Progenitor cell of endocrine pancreas (in vitro differentiated cells): ENCODE measurements around the gene SNX30. TPM values are rescaled to one million over a fixed set of nuclear protein-coding genes. Genes with fewer than 3 reads are reported as not detected.

Experiments
- DNase-seq: peaks from one replicate; pipeline ENCODE4 v3.0.0; 2021; ENCODE audit warnings: low spot score; ENCODE audit not compliant: unreplicated experiment
- H3K27ac Mint-ChIP-seq: 2 replicates; pipeline ENCODE4 v1.8.0; 2021; ENCODE audit warnings: mild to moderate bottlenecking, moderate library complexity, mixed read lengths
- H3K27me3 Mint-ChIP-seq: 2 replicates; pipeline ENCODE4 v1.8.0; 2021; ENCODE audit warnings: mixed read lengths
- H3K36me3 Mint-ChIP-seq: 2 replicates; pipeline ENCODE4 v1.8.0; 2022; ENCODE audit warnings: mixed read lengths; ENCODE audit not compliant: insufficient read depth
- H3K4me1 Mint-ChIP-seq: 2 replicates; pipeline ENCODE4 v1.8.0; 2021; ENCODE audit warnings: low read depth, mixed read lengths
- H3K4me3 Mint-ChIP-seq: 2 replicates; pipeline ENCODE4 v1.8.0; 2021; ENCODE audit warnings: low read depth, mild to moderate bottlenecking, moderate library complexity, mixed read lengths
- H3K9me3 Mint-ChIP-seq: 2 replicates; pipeline ENCODE4 v1.8.0; 2021; ENCODE audit warnings: low read depth, mixed read lengths
- CTCF ChIP-seq: fragments of 200-600 bp; sonication (generic); IDR thresholded peaks from one replicate; pipeline ENCODE4 v1.5.0; 2021; ENCODE audit warnings: antibody characterized with exemption, mild to moderate bottlenecking; ENCODE audit not compliant: unreplicated experiment
- total RNA-seq: library from RNA; stranded (reverse); gene quantifications from 2 replicates; pipeline ENCODE4 v1.2.1, GENCODE V29; 2021

Gene SNX30
- total RNA-seq, 1 donor from 2014 or later, result 13.4 TPM

- no peak for DNase-seq
- Mint-ChIP-seq H3K27me3 (no peaks in the 10 kb centered on the region), H3K27ac (no peak overlapping the region), H3K36me3 (no peaks in the 10 kb centered on the region), H3K9me3 (no peaks in the 10 kb centered on the region), H3K4me1 (no peaks in the 10 kb centered on the region), H3K4me3 (no peak overlapping the region)
- TF ChIP-seq CTCF, result no peak
These were observed 24.6 kb upstream of the SNX30 start for GRCh38 chr9:112725961-112726360.

DNA sequence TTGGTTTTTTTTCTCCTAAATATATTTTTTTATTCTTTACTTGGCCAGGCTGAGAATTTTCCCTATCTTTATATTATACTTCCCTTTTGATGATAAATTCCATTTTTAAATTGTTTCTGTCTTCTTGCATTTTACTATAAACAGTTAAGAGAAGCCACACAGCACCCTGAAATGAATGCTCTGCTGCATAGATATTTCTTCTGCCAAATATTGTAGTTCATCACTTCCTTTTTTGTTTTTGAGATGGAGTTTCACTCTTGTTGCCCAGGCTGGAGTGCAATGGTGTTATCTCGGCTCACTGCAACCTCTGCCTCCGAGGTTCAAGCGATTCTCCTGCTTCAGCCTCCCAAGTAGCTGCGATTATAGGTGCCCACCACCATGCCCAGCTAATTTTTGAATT lies 24.1 kb upstream of the SNX30 start:
- Mint-ChIP-seq H3K36me3 (no peaks in the 10 kb centered on the region), H3K4me3 (no peak overlapping the region), H3K27ac (no peak overlapping the region), H3K4me1 (no peaks in the 10 kb centered on the region), H3K9me3 (no peaks in the 10 kb centered on the region), H3K27me3 (no peaks in the 10 kb centered on the region)
- TF ChIP-seq CTCF, result no peak
- DNase-seq, result no peak

DNA sequence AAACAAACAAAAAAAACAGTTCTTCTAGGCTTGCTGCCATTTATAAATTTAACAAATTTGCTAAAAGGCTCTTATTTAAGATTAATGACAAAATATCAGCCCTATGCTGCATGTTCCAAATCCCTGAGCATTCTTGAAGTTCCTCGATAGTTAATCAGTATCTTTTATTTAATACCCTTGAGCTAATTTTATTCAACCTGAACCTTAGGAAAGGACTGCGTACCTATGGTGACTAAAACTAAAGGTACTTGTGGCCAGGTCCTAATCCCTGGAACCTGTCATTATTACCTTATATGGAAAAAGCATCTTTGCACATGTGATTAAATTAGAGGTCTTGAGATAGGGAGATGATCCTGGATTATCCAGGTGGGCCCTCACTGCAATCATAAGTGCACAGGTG lies 22.2 kb upstream of the SNX30 start:
- H3K9me3 Mint-ChIP-seq, result no peaks in the 10 kb centered on the region
- H3K27ac Mint-ChIP-seq, result no peak overlapping the region
- no peak overlapping the region for H3K4me3 Mint-ChIP-seq
- no peak for DNase-seq
- no peaks in the 10 kb centered on the region for H3K27me3 Mint-ChIP-seq
- H3K4me1 Mint-ChIP-seq, result no peaks in the 10 kb centered on the region
- no peak for TF ChIP-seq CTCF
- H3K36me3 Mint-ChIP-seq, result no peaks in the 10 kb centered on the region

DNA sequence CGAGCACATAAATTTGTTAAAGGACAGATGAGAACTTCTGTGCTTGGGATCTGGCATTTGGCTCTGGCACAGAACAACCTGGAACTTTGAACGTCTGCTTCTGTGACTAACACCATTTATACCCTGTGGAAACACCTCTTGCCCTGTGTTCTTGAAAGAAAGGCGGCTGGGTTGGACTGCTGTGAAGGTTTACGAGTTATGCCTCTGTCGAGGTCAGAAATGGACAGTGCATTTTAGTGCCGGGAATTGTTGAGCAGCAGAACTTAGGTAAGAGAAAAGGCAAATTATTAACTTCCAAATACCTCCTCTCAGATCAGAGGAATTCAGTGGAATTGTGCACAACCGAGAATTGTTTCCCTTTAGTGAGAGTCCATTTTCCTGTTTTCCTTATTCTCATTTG lies 18.6 kb upstream of the SNX30 start:
- no peak for TF ChIP-seq CTCF

DNA sequence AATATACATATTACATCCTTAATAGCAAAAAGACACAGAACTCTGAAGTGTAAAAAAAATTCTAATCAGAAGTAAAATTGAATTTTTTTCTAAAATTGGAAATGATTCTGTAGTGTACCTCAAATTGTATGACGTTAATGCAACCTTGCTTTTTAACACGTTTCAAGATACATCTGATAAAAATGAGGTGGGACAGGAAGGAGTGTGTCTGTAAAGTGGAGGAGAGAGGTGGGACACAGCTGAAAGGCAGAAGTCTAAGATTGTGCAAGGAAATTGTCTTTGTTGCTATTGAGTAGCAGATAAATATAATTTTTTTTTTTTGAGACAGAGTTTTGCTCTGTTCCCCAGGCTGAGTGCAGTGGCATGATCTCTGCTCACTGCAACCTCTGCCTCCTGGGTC lies 15.7 kb upstream of the SNX30 start:
- H3K36me3 Mint-ChIP-seq, result no peaks in the 10 kb centered on the region
- H3K4me1 Mint-ChIP-seq, result no peaks in the 10 kb centered on the region
- no peak overlapping the region for H3K4me3 Mint-ChIP-seq
- no peak overlapping the region for H3K27ac Mint-ChIP-seq
- H3K27me3 Mint-ChIP-seq, result no peaks in the 10 kb centered on the region
- no peaks in the 10 kb centered on the region for H3K9me3 Mint-ChIP-seq
- TF ChIP-seq CTCF, result no peak
- no peak for DNase-seq

More for the DNA sequence above, 18.6 kb upstream of the SNX30 start:
- DNase-seq, result no peak
- Mint-ChIP-seq H3K9me3 (no peaks in the 10 kb centered on the region), H3K27ac (no peak overlapping the region), H3K4me1 (no peaks in the 10 kb centered on the region), H3K4me3 (no peak overlapping the region), H3K27me3 (no peaks in the 10 kb centered on the region), H3K36me3 (no peaks in the 10 kb centered on the region)
